Activated CD4-positive, CD25-positive, alpha-beta regulatory T cell treated with anti-CD3 and anti-CD28 coated beads, Interleukin-2, amount 50 U/mL, for 16 hours (primary cell): Measurements from ENCODE around the gene HS3ST6.
"Not testable (repeated sequence)": the region's sequence is repeated elsewhere in the genome, so short reads cannot be mapped to it uniquely, and the experiment has no call there.

Experiments used
- DNase-seq: peaks from one replicate; pipeline ENCODE4 v3.0.0-alpha.2; 2020; ENCODE audit warnings: low read depth, low spot score

HS3ST6 gene

GRCh38 chr16:1926271-1926670, 8.1 kb upstream of the HS3ST6 start:
- no peak for DNase-seq

- DNase-seq, result no peak
Observed at GRCh38 chr16:1924095-1924494, 5.9 kb upstream of the HS3ST6 start.

- DNase-seq, result no peak
Observed at GRCh38 chr16:1923299-1924034, 5.3 kb upstream of the HS3ST6 start.

- DNase-seq, result no peak
Observed at GRCh38 chr16:1922357-1922756, 4.1 kb upstream of the HS3ST6 start.

GRCh38 chr16:1920727-1921171, 2.5 kb upstream of the HS3ST6 start:
- DNase-seq, result no peak

- not testable (repeated sequence) for DNase-seq
Observed at GRCh38 chr16:1920122-1920521, 1.9 kb upstream of the HS3ST6 start.

- no peak for DNase-seq
Observed at GRCh38 chr16:1919327-1919998, 1.2 kb upstream of the HS3ST6 start.

- no peak for DNase-seq
Observed at GRCh38 chr16:1917665-1918350, 407 bp downstream of the HS3ST6 start.

- no peak for DNase-seq
Observed at GRCh38 chr16:1917056-1917664, 1.1 kb downstream of the HS3ST6 start.

- DNase-seq, result no peak
Observed at GRCh38 chr16:1916640-1916990, 1.6 kb downstream of the HS3ST6 start.

GRCh38 chr16:1915732-1916639, 2.2 kb downstream of the HS3ST6 start:
- DNase-seq, result no peak

GRCh38 chr16:1914988-1915387, 3.2 kb downstream of the HS3ST6 start:
- DNase-seq, result no peak

- DNase-seq, result no peak
Observed at GRCh38 chr16:1914084-1914608, 4.1 kb downstream of the HS3ST6 start.

- DNase-seq, result no peak
Observed at GRCh38 chr16:1913327-1914083, 4.7 kb downstream of the HS3ST6 start.

- no peak for DNase-seq
Observed at GRCh38 chr16:1912215-1912543, 6.0 kb downstream of the HS3ST6 start.

- DNase-seq, result no peak
Observed at GRCh38 chr16:1911467-1912214, 6.6 kb downstream of the HS3ST6 start.

- DNase-seq, result no peak
Observed at GRCh38 chr16:1909561-1910231, 8.5 kb downstream of the HS3ST6 start.

GRCh38 chr16:1908983-1909382, 9.2 kb downstream of the HS3ST6 start:
- no peak for DNase-seq

GRCh38 chr16:1908184-1908583, 10.0 kb downstream of the HS3ST6 start:
- no peak for DNase-seq
